Gastroesophageal sphincter (tissue), 3 donors: ENCODE data around the gene NBPF6.
"Not testable (repeated sequence)": the region's sequence is repeated elsewhere in the genome, so short reads cannot be mapped to it uniquely, and the experiment has no call there.

Experiments used
- CTCF ChIP-seq, 4 experiments: fragments of 200-600 bp in 2 of 4; fragments of 450-650 bp in 2 of 4; sonication (generic) in 1 of 4; IDR thresholded peaks; one replicate each; pipeline ENCODE4 v1.5.1; 2017 to 2019; ENCODE audit warnings: antibody characterized with exemption in 4 of 4, mild to moderate bottlenecking in 2 of 4, moderate library complexity in 2 of 4
- EP300 ChIP-seq: sonication (generic); formaldehyde crosslinking; IDR thresholded peaks from one replicate; pipeline ENCODE4 v1.6.1; 2017; ENCODE audit warnings: antibody characterized with exemption, mild to moderate bottlenecking
- POLR2A ChIP-seq, 2 donors: fragments of 450-650 bp; IDR thresholded peaks; one replicate each; pipeline ENCODE4 v1.6.1; 2017; ENCODE audit warnings: antibody characterized with exemption in 2 of 2, mild to moderate bottlenecking in 2 of 2, moderate library complexity in 1 of 2
- POLR2AphosphoS5 ChIP-seq: sonication (generic); formaldehyde crosslinking; IDR thresholded peaks from one replicate; pipeline ENCODE4 v1.6.1; 2017; ENCODE audit warnings: antibody characterized with exemption

GRCh38 chr1:108495008-108495407 is 44.9 kb downstream of the NBPF6 start:
- TF ChIP-seq CTCF (IDR thresholded peaks at IDR 0.05); POLR2A (IDR thresholded peaks at IDR 0.05); POLR2AphosphoS5; EP300: not testable (repeated sequence)
